Natural killer cell treated with Interleukin-12 subunit alpha and Interleukin-12 subunit beta and Interleukin-15 and Interleukin-18, amount 100 ng/mL, for 72 hours (primary cell): ENCODE measurements around the gene RBM25. TPM values are rescaled to one million over a fixed set of nuclear protein-coding genes. Genes with fewer than 3 reads are reported as not detected.

Source experiments
- ATAC-seq, 2 donors: fragments of 150-1000 bp; cut with Tn5 transposase in 1 of 2; sonication (Bioruptor Pico), chemical (Tn5 transposase) in 1 of 2; 2 replicates each; pipeline ENCODE4 v1.10.0; 2021
- DNase-seq: peaks from one replicate; pipeline ENCODE4 v3.0.0; 2022; ENCODE audit warnings: low spot score
- H3K27ac Mint-ChIP-seq, 2 donors: 1 replicate in 1 of 2; 2 replicates in 1 of 2; pipeline ENCODE4 v1.8.0; 2022; ENCODE audit warnings: mixed read lengths in 2 of 2, mild to moderate bottlenecking in 1 of 2, moderate library complexity in 1 of 2
- H3K27me3 Mint-ChIP-seq, 2 donors: 1 replicate in 1 of 2; 2 replicates in 1 of 2; pipeline ENCODE4 v1.8.0; 2022; ENCODE audit warnings: mixed read lengths in 2 of 2
- H3K36me3 Mint-ChIP-seq: one replicate; pipeline ENCODE4 v1.8.0; 2022; ENCODE audit warnings: mixed read lengths
- H3K4me1 Mint-ChIP-seq, 2 donors: 1 replicate in 1 of 2; 2 replicates in 1 of 2; pipeline ENCODE4 v1.8.0; 2022; ENCODE audit warnings: low read depth in 2 of 2, mixed read lengths in 2 of 2, mild to moderate bottlenecking in 1 of 2
- H3K4me3 Mint-ChIP-seq: one replicate; pipeline ENCODE4 v1.8.0; 2022; ENCODE audit warnings: mixed read lengths
- H3K9me3 Mint-ChIP-seq: 2 replicates; pipeline ENCODE4 v1.8.0; 2022; ENCODE audit warnings: mixed read lengths
- total RNA-seq, 2 donors: library from RNA; stranded (reverse); gene quantifications; one replicate each; pipeline ENCODE4 v1.2.3, GENCODE V29; 2022

The RBM25 gene
- total RNA-seq, 2 donors from 2014 or later, result 99.7 to 144 TPM

- Mint-ChIP-seq H3K9me3 (no peaks in the 10 kb centered on the region), H3K27ac (no peak overlapping the region), H3K36me3 (no peaks in the 10 kb centered on the region), H3K27me3 (no peaks in the 10 kb centered on the region), H3K4me1 (no peaks in the 10 kb centered on the region), H3K4me3 (no peak overlapping the region)
- ATAC-seq (no peak), DNase-seq (no peak)
These were observed 8.9 kb upstream of the RBM25 start for GRCh38 chr14:73049428-73049827.

GRCh38 chr14:73055251-73055650 lies 3.1 kb upstream of the RBM25 start:
- peaks cover 6% of the 10 kb centered on the region for H3K36me3 Mint-ChIP-seq
- peaks cover 9% of the 10 kb centered on the region in 2 donors for H3K4me1 Mint-ChIP-seq
- DNase-seq (no peak), ATAC-seq (no peak)
- no peaks in the 10 kb centered on the region for H3K27me3 Mint-ChIP-seq
- H3K27ac Mint-ChIP-seq, result no peak overlapping the region
- H3K9me3 Mint-ChIP-seq, result no peaks in the 10 kb centered on the region
- H3K4me3 Mint-ChIP-seq, result no peak overlapping the region

GRCh38 chr14:73057944-73058223 lies 450 bp upstream of the RBM25 start:
- ATAC-seq, result no peak
- Mint-ChIP-seq H3K27me3 (no peaks in the 10 kb centered on the region), H3K36me3 (peaks cover 6% of the 10 kb centered on the region), H3K4me3 (no peak overlapping the region), H3K4me1 (peaks cover 9 to 19% of the 10 kb centered on the region in 2 donors), H3K9me3 (no peaks in the 10 kb centered on the region), H3K27ac (no peak overlapping the region)
- no peak for DNase-seq

- no peak overlapping the region for H3K27ac Mint-ChIP-seq
- peaks cover 18 to 25% of the 10 kb centered on the region in 2 donors for H3K4me1 Mint-ChIP-seq
- ATAC-seq, result peak in 1 of 2 donors; percentile 2
- H3K27me3 Mint-ChIP-seq, result no peaks in the 10 kb centered on the region
- H3K9me3 Mint-ChIP-seq, result no peaks in the 10 kb centered on the region
- DNase-seq, result no peak
- H3K4me3 Mint-ChIP-seq, result no peak overlapping the region
- H3K36me3 Mint-ChIP-seq, result peaks cover 13% of the 10 kb centered on the region
These were observed 764 bp downstream of the RBM25 start for GRCh38 chr14:73058922-73059673.

GRCh38 chr14:73069585-73069984 lies 11.3 kb downstream of the RBM25 start:
- H3K4me1 Mint-ChIP-seq, result peaks cover 0 to 5% of the 10 kb centered on the region in 2 donors

GRCh38 chr14:73091044-73091443 lies 32.7 kb downstream of the RBM25 start:
- ATAC-seq (no peak), DNase-seq (no peak)
- Mint-ChIP-seq H3K4me1 (peaks cover 0 to 8% of the 10 kb centered on the region in 2 donors), H3K27ac (no peak overlapping the region), H3K27me3 (no peaks in the 10 kb centered on the region), H3K9me3 (no peaks in the 10 kb centered on the region), H3K4me3 (no peak overlapping the region), H3K36me3 (peaks cover 14% of the 10 kb centered on the region)

More at GRCh38 chr14:73069585-73069984, 11.3 kb downstream of the RBM25 start:
- Mint-ChIP-seq H3K27ac (no peak overlapping the region), H3K27me3 (no peaks in the 10 kb centered on the region), H3K4me3 (no peak overlapping the region), H3K36me3 (no peaks in the 10 kb centered on the region), H3K9me3 (no peaks in the 10 kb centered on the region)
- ATAC-seq (no peak), DNase-seq (no peak)

GRCh38 chr14:73097421-73097820 lies 39.1 kb downstream of the RBM25 start:
- no peak for DNase-seq
- Mint-ChIP-seq H3K27me3 (no peaks in the 10 kb centered on the region), H3K4me3 (no peak overlapping the region), H3K4me1 (peaks cover 2 to 5% of the 10 kb centered on the region in 2 donors), H3K27ac (no peak overlapping the region), H3K9me3 (no peaks in the 10 kb centered on the region), H3K36me3 (peaks cover 15% of the 10 kb centered on the region)
- ATAC-seq, result no peak

GRCh38 chr14:73100334-73100733 lies 42.0 kb downstream of the RBM25 start:
- peaks cover 34% of the 10 kb centered on the region for H3K36me3 Mint-ChIP-seq
- H3K4me1 Mint-ChIP-seq, result peaks cover 4 to 5% of the 10 kb centered on the region in 2 donors
- ATAC-seq (no peak), DNase-seq (no peak)
- H3K27ac Mint-ChIP-seq, result no peak overlapping the region
- no peaks in the 10 kb centered on the region for H3K27me3 Mint-ChIP-seq
- no peaks in the 10 kb centered on the region for H3K9me3 Mint-ChIP-seq
- H3K4me3 Mint-ChIP-seq, result no peak overlapping the region

- Mint-ChIP-seq H3K27ac (no peak overlapping the region), H3K4me1 (peaks cover 0 to 2% of the 10 kb centered on the region in 2 donors), H3K4me3 (no peak overlapping the region), H3K27me3 (no peaks in the 10 kb centered on the region), H3K9me3 (no peaks in the 10 kb centered on the region), H3K36me3 (peaks cover 32% of the 10 kb centered on the region)
- ATAC-seq (no peak), DNase-seq (no peak)
These were observed 44.6 kb downstream of the RBM25 start for GRCh38 chr14:73102806-73103497.

- Mint-ChIP-seq H3K4me3 (no peak overlapping the region), H3K36me3 (peaks cover 37% of the 10 kb centered on the region), H3K9me3 (no peaks in the 10 kb centered on the region), H3K4me1 (peaks cover 0 to 4% of the 10 kb centered on the region in 2 donors), H3K27ac (no peak overlapping the region), H3K27me3 (no peaks in the 10 kb centered on the region)
- no peak for DNase-seq
- ATAC-seq, result no peak
These were observed 46.7 kb downstream of the RBM25 start for GRCh38 chr14:73105050-73105449.

GRCh38 chr14:73105727-73106126 lies 47.4 kb downstream of the RBM25 start:
- H3K27ac Mint-ChIP-seq, result no peak overlapping the region
- peaks cover 41% of the 10 kb centered on the region for H3K36me3 Mint-ChIP-seq
- DNase-seq (no peak), ATAC-seq (no peak)
- H3K4me3 Mint-ChIP-seq, result no peak overlapping the region
- no peaks in the 10 kb centered on the region for H3K9me3 Mint-ChIP-seq
- no peaks in the 10 kb centered on the region for H3K27me3 Mint-ChIP-seq
- H3K4me1 Mint-ChIP-seq, result peaks cover 0 to 4% of the 10 kb centered on the region in 2 donors

GRCh38 chr14:73116079-73116665 lies 57.8 kb downstream of the RBM25 start:
- no peak for DNase-seq
- Mint-ChIP-seq H3K27me3 (no peaks in the 10 kb centered on the region), H3K9me3 (no peaks in the 10 kb centered on the region), H3K27ac (peak overlapping the region; percentile 0 to 2), H3K36me3 (peaks cover 27% of the 10 kb centered on the region), H3K4me1 (peaks cover 13 to 15% of the 10 kb centered on the region in 2 donors), H3K4me3 (no peak overlapping the region)
- ATAC-seq, result no peak

- no peak overlapping the region for H3K27ac Mint-ChIP-seq
- peaks cover 5% of the 10 kb centered on the region for H3K36me3 Mint-ChIP-seq
- H3K9me3 Mint-ChIP-seq, result no peaks in the 10 kb centered on the region
- DNase-seq (no peak), ATAC-seq (no peak)
- H3K27me3 Mint-ChIP-seq, result no peaks in the 10 kb centered on the region
- H3K4me3 Mint-ChIP-seq, result no peak overlapping the region
- no peaks in the 10 kb centered on the region for H3K4me1 Mint-ChIP-seq
These were observed 66.0 kb downstream of the RBM25 start for GRCh38 chr14:73124180-73124894.

- Mint-ChIP-seq H3K9me3 (no peaks in the 10 kb centered on the region), H3K4me3 (no peak overlapping the region), H3K36me3 (peaks cover 5% of the 10 kb centered on the region), H3K4me1 (no peaks in the 10 kb centered on the region), H3K27ac (no peak overlapping the region), H3K27me3 (no peaks in the 10 kb centered on the region)
- DNase-seq (no peak), ATAC-seq (no peak)
These were observed 66.8 kb downstream of the RBM25 start for GRCh38 chr14:73125169-73125588.
